B cell (primary cell): ENCODE measurements around the gene BCL2L13.

ENCODE experiments used
- CTCF ChIP-seq: fragments of 200-600 bp; IDR thresholded peaks from one replicate; pipeline ENCODE4 v1.8.0; 2022; ENCODE audit warnings: antibody characterized with exemption, mild to moderate bottlenecking
- EZH2 ChIP-seq: IDR thresholded peaks from 2 replicates; pipeline ENCODE4 v1.6.1; 2012; ENCODE audit warnings: borderline replicate concordance, low read depth, mild to moderate bottlenecking, moderate library complexity, low read length; ENCODE audit not compliant: insufficient read depth, poor library complexity, severe bottlenecking

GRCh38 chr22:17703811-17704210 is 65.3 kb downstream of the BCL2L13 start:
- TF ChIP-seq CTCF, result no peak
- TF ChIP-seq EZH2, result no peak
